Colon (tissue), 2 donors: ENCODE measurements around the gene WBP1.
"Not testable (repeated sequence)": the region's sequence is repeated elsewhere in the genome, so short reads cannot be mapped to it uniquely, and the experiment has no call there.

Experiments used
- FAIRE-seq: peaks from 2 replicates; lab custom pipeline; 2012; peaks lifted over from hg19 to GRCh38; lab: Jason Lieb, UNC
- donor health status: control.
- donor health status: control.

The WBP1 gene

GRCh38 chr2:74482801-74483674, 24.8 kb downstream of the WBP1 start, which contains the start of the genes CCDC142 and TTC31:
Gene CCDC142, minus strand, starts transcription at chr2:74482998. Its CDS starts 161 bp downstream, at chr2:74482837.
Gene TTC31, plus strand, starts transcription at chr2:74483081. Its CDS starts 15 bp downstream, at chr2:74483096.
- FAIRE-seq: no peak

GRCh38 chr2:74483675-74484164, 25.5 kb downstream of the WBP1 start:
- not testable (repeated sequence) for FAIRE-seq

GRCh38 chr2:74486141-74486540, 27.9 kb downstream of the WBP1 start:
- FAIRE-seq: no peak

- no peak for FAIRE-seq
Observed at GRCh38 chr2:74488643-74489481, 30.6 kb downstream of the WBP1 start.

GRCh38 chr2:74489906-74490305, 31.7 kb downstream of the WBP1 start:
- FAIRE-seq: no peak

- FAIRE-seq: no peak
Observed at GRCh38 chr2:74491648-74492544, 33.7 kb downstream of the WBP1 start.

GRCh38 chr2:74493546-74493945, 35.3 kb downstream of the WBP1 start:
- no peak for FAIRE-seq

- FAIRE-seq: no peak
Observed at GRCh38 chr2:74495440-74495839, 37.2 kb downstream of the WBP1 start.

- no peak for FAIRE-seq
Observed at GRCh38 chr2:74496997-74497776, 38.9 kb downstream of the WBP1 start.

GRCh38 chr2:74497777-74498499, 39.7 kb downstream of the WBP1 start:
- no peak for FAIRE-seq

- FAIRE-seq: no peak
Observed at GRCh38 chr2:74498500-74499266, 40.4 kb downstream of the WBP1 start.

- FAIRE-seq: no peak
Observed at GRCh38 chr2:74499267-74499939, 41.2 kb downstream of the WBP1 start, which contains the start of gene LBX2. Gene LBX2, minus strand, starts transcription at chr2:74499603. Its CDS starts 66 bp downstream, at chr2:74499537.

GRCh38 chr2:74499940-74500577, 41.8 kb downstream of the WBP1 start:
- FAIRE-seq: no peak

- no peak for FAIRE-seq
Observed at GRCh38 chr2:74500578-74500946, 42.3 kb downstream of the WBP1 start.

GRCh38 chr2:74501335-74502071, 43.3 kb downstream of the WBP1 start:
- FAIRE-seq: no peak

GRCh38 chr2:74502147-74502719, 44.0 kb downstream of the WBP1 start:
- no peak for FAIRE-seq
